Stimulated activated CD8-positive, alpha-beta memory T cell treated with anti-CD3 and anti-CD28 coated beads, Interleukin-12 subunit alpha, Interleukin-12 subunit beta, amount 100 ng/mL, for 4 hours (primary cell): ENCODE data around the gene TRIM49D1.
"Not testable (repeated sequence)": the region's sequence is repeated elsewhere in the genome, so short reads cannot be mapped to it uniquely, and the experiment has no call there.

Experiments
- DNase-seq: peaks from one replicate; pipeline ENCODE4 v3.0.0-alpha.2; 2020; ENCODE audit warnings: low read depth

The TRIM49D1 gene, protein sequence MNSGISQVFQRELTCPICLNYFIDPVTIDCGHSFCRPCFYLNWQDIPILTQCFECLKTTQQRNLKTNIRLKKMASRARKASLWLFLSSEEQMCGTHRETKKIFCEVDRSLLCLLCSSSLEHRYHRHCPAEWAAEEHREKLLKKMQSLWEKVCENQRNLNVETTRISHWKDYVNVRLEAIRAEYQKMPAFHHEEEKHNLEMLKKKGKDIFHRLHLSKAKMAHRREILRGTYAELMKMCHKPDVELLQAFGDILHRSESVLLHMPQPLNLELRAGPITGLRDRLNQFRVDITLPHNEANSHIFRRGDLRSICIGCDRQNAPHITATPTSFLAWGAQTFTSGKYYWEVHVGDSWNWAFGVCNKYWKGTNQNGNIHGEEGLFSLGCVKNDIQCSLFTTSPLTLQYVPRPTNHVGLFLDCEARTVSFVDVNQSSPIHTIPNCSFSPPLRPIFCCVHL

DNA sequence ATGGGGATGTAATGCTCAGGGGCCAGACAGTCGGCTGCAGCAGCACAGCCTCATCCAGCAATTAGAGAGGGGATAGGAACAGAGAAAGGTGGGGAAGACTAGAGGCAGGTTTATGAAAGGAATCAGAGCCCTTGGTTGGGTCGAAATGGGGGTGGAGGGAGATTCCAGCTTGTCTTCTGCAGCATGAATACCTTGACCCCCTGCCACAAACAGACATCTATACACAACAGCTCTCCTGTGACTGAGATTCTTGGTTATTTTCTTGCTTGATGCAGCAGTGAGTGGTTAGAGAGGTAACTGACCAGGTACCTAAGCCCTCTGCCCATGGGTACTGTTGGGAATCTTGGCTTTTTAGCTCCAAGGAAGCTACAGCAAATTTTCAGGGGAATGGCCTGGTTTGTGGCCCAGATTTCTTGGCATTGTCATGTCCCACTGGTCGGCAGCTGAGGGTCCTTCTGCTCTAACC, at the start of gene TRIM49D1:
Gene TRIM49D1 (minus strand): TSS at position 51 of the 466 bp plus-strand sequence. CDS start 4,535 bp downstream, outside the sequence.
- DNase-seq = no peak

DNA sequence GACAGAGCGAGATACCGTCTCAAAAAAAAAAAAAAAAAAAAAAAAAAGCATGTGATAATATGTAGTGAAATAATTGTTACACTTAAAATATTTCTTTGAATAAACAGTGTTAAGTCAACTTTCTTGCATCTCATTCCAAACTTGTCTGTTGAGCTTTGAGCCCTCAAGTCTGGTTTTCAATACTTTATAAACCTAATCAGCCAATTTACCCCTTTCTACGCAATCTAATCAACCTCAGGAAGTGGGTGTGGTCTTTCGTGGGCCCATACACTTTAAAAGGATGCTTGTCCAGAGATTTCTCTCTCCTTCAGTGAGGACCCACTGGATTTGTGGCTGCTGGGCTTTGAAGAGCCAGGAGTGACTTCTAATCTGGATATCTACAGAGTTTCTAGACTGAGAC, 43.7 kb upstream of the TRIM49D1 start, which contains the start of gene TRIM64:
Gene TRIM64 (plus strand): TSS at position 301 of the 400 bp plus-strand sequence. CDS start 2,467 bp downstream, outside the sequence.
- DNase-seq = not testable (repeated sequence)

GRCh38 chr11:89960833-89961232, 38.8 kb upstream of the TRIM49D1 start:
- DNase-seq = not testable (repeated sequence)

DNA sequence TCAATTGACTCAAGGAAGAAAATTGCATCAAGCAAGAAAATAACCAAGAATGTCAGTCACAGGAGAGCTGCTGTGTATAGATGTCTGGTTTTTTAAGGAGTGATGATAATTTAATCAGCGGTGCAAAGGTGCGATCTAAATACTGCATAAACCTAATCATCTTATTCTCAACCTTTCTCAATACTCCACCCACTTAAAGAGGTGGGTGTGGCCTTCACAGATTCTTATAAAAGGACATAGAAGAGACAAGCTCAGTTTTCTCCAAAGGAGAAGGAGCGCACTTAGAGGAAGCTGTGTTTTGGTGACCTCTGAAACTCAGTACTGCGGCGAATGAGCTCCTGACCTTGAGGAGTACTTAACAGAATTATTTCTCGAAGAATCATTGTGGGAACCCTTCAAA, 1.7 kb upstream of the TRIM49D1 start, which contains the start of gene TRIM49D2:
Gene TRIM49D2 (plus strand): TSS at position 301 of the 400 bp plus-strand sequence. CDS start 2,698 bp downstream, outside the sequence.
- not testable (repeated sequence) for DNase-seq

- DNase-seq = not testable (repeated sequence)
These were observed 21.2 kb downstream of the TRIM49D1 start for GRCh38 chr11:89900809-89901208.

- not testable (repeated sequence) for DNase-seq
These were observed 28.8 kb downstream of the TRIM49D1 start for GRCh38 chr11:89893245-89893644.

GRCh38 chr11:89877511-89877910, 44.5 kb downstream of the TRIM49D1 start:
- not testable (repeated sequence) for DNase-seq

DNA sequence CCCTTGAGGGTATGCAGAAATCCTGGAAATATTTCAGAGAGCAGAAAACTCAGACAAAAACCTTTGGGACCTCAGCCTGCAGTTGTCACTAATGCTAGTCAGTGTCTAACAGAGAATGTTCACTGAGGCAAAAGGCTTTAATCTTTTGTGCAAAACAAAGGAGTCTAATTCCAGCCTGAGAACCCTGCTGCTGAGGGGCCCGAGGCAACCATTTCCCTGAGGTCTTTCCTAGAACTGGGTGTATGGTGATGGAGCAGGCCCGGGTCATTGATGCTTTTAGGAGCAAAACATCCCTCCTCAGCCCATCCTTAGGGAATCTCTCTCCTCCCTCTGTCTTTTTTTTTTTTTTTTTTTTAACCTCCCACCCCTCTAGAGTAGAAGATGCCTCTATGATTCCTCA, 49.5 kb downstream of the TRIM49D1 start:
- not testable (repeated sequence) for DNase-seq

GRCh38 chr11:89865223-89865622, 56.8 kb downstream of the TRIM49D1 start:
- DNase-seq = not testable (repeated sequence)

- not testable (repeated sequence) for DNase-seq
These were observed 57.9 kb downstream of the TRIM49D1 start for GRCh38 chr11:89863906-89864704.
